PC-3 (cell line): Measurements from ENCODE around the gene CHM. TPM values are rescaled to one million over a fixed set of nuclear protein-coding genes. Genes with fewer than 3 reads are reported as not detected.

Experiments
- ATAC-seq: fragments of 200-7000 bp; cut with Tn5 transposase; 2 replicates; pipeline ENCODE4 v1.9.1; 2020; ENCODE audit warnings: mild to moderate bottlenecking, moderate library complexity
- BruUV-seq: library from RNA; stranded (reverse); fragments of 400-500 nt; replicated peaks from 2 replicates; lab custom pipeline; 2021; lab: Mats Ljungman, UMichigan
- CTCF ChIA-PET: fragments of 300-600 bp; sonication (Branson Sonifier 250); formaldehyde crosslinking; loops from one replicate; lab custom pipeline; 2022; ENCODE audit warnings: antibody characterized with exemption; lab: Charles Lee
- POLR2A ChIA-PET: fragments of 300-600 bp; sonication (Branson Sonifier 250); formaldehyde crosslinking; loops from one replicate; lab custom pipeline; 2022; ENCODE audit warnings: antibody characterized with exemption; ENCODE audit not compliant: unreplicated experiment; lab: Charles Lee
- DNase-seq: peaks from one replicate; pipeline ENCODE4 v3.0.0-alpha.2; 2015
- H2AFZ ChIP-seq: fragments of 300-600 bp; sonication (generic); 2 replicates; pipeline ENCODE4 v1.6.0; 2016; ENCODE audit warnings: antibody characterized with exemption, low read length
- H3F3A ChIP-seq: fragments of 300-600 bp; sonication (generic); one replicate; pipeline ENCODE4 v1.6.0; 2017; ENCODE audit warnings: antibody characterized with exemption, low read length, control low read depth, mild to moderate bottlenecking; ENCODE audit not compliant: unreplicated experiment
- H3K27ac ChIP-seq: fragments of 300-600 bp; sonication (generic); 2 replicates; pipeline ENCODE4 v1.5.1; 2016; ENCODE audit warnings: mild to moderate bottlenecking, low read length
- H3K27me3 ChIP-seq: fragments of 300-600 bp; sonication (generic); 2 replicates; pipeline ENCODE4 v1.6.1; 2016; ENCODE audit warnings: low read length, mixed read lengths
- H3K36me3 ChIP-seq: fragments of 300-600 bp; sonication (generic); 2 replicates; pipeline ENCODE4 v1.6.1; 2016; ENCODE audit warnings: low read depth, mixed run types, low read length, mixed read lengths
- H3K4me1 ChIP-seq: fragments of 300-600 bp; sonication (generic); 2 replicates; pipeline ENCODE4 v1.5.1; 2016; ENCODE audit warnings: low read length; ENCODE audit not compliant: insufficient read depth
- H3K4me2 ChIP-seq: fragments of 300-600 bp; sonication (generic); 2 replicates; pipeline ENCODE4 v1.6.0; 2016; ENCODE audit warnings: low read length
- H3K4me3 ChIP-seq: fragments of 300-600 bp; sonication (generic); 2 replicates; pipeline ENCODE4 v1.5.1; 2016; ENCODE audit warnings: mild to moderate bottlenecking, low read length, mixed read lengths
- H3K79me2 ChIP-seq: fragments of 300-600 bp; sonication (generic); 2 replicates; pipeline ENCODE4 v1.6.1; 2017; ENCODE audit warnings: low read length, mixed read lengths
- H3K9ac ChIP-seq: fragments of 300-600 bp; sonication (generic); 2 replicates; pipeline ENCODE4 v1.6.0; 2016; ENCODE audit warnings: mild to moderate bottlenecking, low read length
- H3K9me2 ChIP-seq: fragments of 300-600 bp; sonication (generic); replicated peaks from 2 replicates; pipeline ENCODE4 v1.6.1; 2016; ENCODE audit warnings: mixed run types, low read length, mixed read lengths
- H3K9me3 ChIP-seq: fragments of 300-600 bp; sonication (generic); 2 replicates; pipeline ENCODE4 v1.6.1; 2016; ENCODE audit warnings: low read length, mixed read lengths
- H4K20me1 ChIP-seq: fragments of 300-600 bp; sonication (generic); 2 replicates; pipeline ENCODE4 v1.6.1; 2016; ENCODE audit warnings: low read length, mixed read lengths
- CTCF ChIP-seq: fragments of 300-600 bp; sonication (generic); conservative IDR thresholded peaks from 2 replicates; pipeline ENCODE4 v1.5.1; 2017; ENCODE audit warnings: antibody characterized with exemption, low read depth, mild to moderate bottlenecking, low read length
- EZH2 ChIP-seq: fragments of 300-600 bp; sonication (generic); IDR thresholded peaks from one replicate; pipeline ENCODE4 v1.6.1; 2017; ENCODE audit warnings: antibody characterized with exemption, mild to moderate bottlenecking, low read length; ENCODE audit not compliant: unreplicated experiment
- EZH2phosphoT487 ChIP-seq: fragments of 300-600 bp; sonication (generic); IDR thresholded peaks from 2 replicates; pipeline ENCODE4 v1.6.1; 2018; ENCODE audit warnings: mild to moderate bottlenecking, antibody characterized with exemption, low read length, borderline replicate concordance
- intact Hi-C: fragments of 100-400 bp; cut with micrococcal nuclease; formaldehyde crosslinking; loops from 2 replicates; pipeline ENCODE4 v1.9.0; 2023
- total RNA-seq: library from RNA; depleted of rRNA; stranded (reverse); fragments of >200 nt; gene quantifications from 2 replicates; pipeline ENCODE4 v1.2.3, GENCODE V29; 2014

CHM gene
- total RNA-seq, 1 experiment from 2014 or later = 14.9 TPM

DNA sequence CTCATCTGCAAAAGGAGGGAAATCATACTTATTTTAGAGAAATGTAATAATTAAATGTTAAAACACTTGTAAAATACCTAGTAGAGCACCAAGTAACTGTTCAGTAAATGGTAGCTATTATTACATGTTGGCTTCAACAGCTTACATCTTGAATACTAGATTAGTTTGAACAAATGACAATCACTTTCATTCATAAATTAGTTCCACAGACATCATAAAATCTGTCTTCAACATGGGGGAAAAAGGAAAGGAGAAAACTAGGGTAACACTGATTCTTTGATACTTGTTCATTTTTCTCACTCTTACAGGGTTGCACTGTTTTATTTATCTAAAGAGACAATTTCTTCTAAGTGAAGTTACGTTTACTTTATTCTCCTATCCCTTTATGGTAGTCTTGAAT lies 51.7 kb downstream of the CHM start:
- ATAC-seq (no peak), DNase-seq (no peak)
- Histone ChIP-seq H3K4me1 (peaks cover 23% of the 10 kb centered on the region), H3F3A (no peaks in the 10 kb centered on the region), H4K20me1 (peaks cover 5% of the 10 kb centered on the region; the same call in 1 of the 2 replicates), H3K27me3 (no peaks in the 10 kb centered on the region), H3K9me3 (no peaks in the 10 kb centered on the region), H3K4me2 (no peak overlapping the region), H3K79me2 (peaks cover 21% of the 10 kb centered on the region), H2AFZ (no peak overlapping the region), H3K9ac (no peak overlapping the region), H3K36me3 (no peaks in the 10 kb centered on the region; the same call in 1 of the 2 replicates), H3K27ac (no peak overlapping the region), H3K4me3 (no peak overlapping the region), H3K9me2 (no peaks in the 10 kb centered on the region)
- ChIA-PET POLR2A (no interaction called here), CTCF (no interaction called here)
- intact Hi-C loops = no loop called here
- TF ChIP-seq EZH2phosphoT487 (no peak), EZH2 (no peak), CTCF (no peak)
- no TSS peak for BruUV-seq

- CTCF ChIA-PET = no interaction called here
- no peak overlapping the region for H3K27ac ChIP-seq
- DNase-seq = no peak
Observed at GRCh38 chrX:85994797-85995196, 52.6 kb downstream of the CHM start.

More at GRCh38 chrX:85994797-85995196, 52.6 kb downstream of the CHM start:
- TF ChIP-seq EZH2 (no peak), CTCF (no peak), EZH2phosphoT487 (no peak)
- Histone ChIP-seq H2AFZ (no peak overlapping the region), H3K9me3 (no peaks in the 10 kb centered on the region), H3K9me2 (no peaks in the 10 kb centered on the region), H3K4me3 (no peak overlapping the region), H3F3A (no peaks in the 10 kb centered on the region), H3K4me1 (peaks cover 23% of the 10 kb centered on the region), H4K20me1 (peaks cover 5% of the 10 kb centered on the region; the same call in 1 of the 2 replicates), H3K4me2 (no peak overlapping the region), H3K79me2 (peaks cover 22% of the 10 kb centered on the region), H3K27me3 (no peaks in the 10 kb centered on the region), H3K9ac (no peak overlapping the region), H3K36me3 (no peaks in the 10 kb centered on the region; the same call in 1 of the 2 replicates)
- BruUV-seq = no TSS peak
- ATAC-seq = no peak
- POLR2A ChIA-PET = no interaction called here
- intact Hi-C loops = no loop called here
